Stimulated activated CD8-positive, alpha-beta memory T cell treated with anti-CD3 and anti-CD28 coated beads, Interleukin-7, amount 100 ng/mL, for 24 hours (primary cell): Measurements from ENCODE around the gene HAUS8.
"Not testable (repeated sequence)": the region's sequence is repeated elsewhere in the genome, so short reads cannot be mapped to it uniquely, and the experiment has no call there.

Experiments
- DNase-seq: peaks from one replicate; pipeline ENCODE4 v3.0.0-alpha.2; 2020; ENCODE audit warnings: low read depth

Gene HAUS8

GRCh38 chr19:17035842-17036424, 39.3 kb downstream of the HAUS8 start:
- no peak for DNase-seq

- no peak for DNase-seq
Observed at GRCh38 chr19:17031741-17032140, 43.5 kb downstream of the HAUS8 start.

- no peak for DNase-seq
Observed at GRCh38 chr19:17027535-17027975, 47.7 kb downstream of the HAUS8 start.

GRCh38 chr19:17026706-17027534, 48.3 kb downstream of the HAUS8 start, which contains the start of gene CPAMD8:
Gene CPAMD8 (minus strand): TSS chr19:17026810. CDS start chr19:17026642, 168 bp downstream.
- DNase-seq = no peak

- DNase-seq = no peak
Observed at GRCh38 chr19:17025991-17026658, 49.1 kb downstream of the HAUS8 start.

- no peak for DNase-seq
Observed at GRCh38 chr19:17025361-17025760, 49.9 kb downstream of the HAUS8 start.

- not testable (repeated sequence) for DNase-seq
Observed at GRCh38 chr19:17024941-17025340, 50.3 kb downstream of the HAUS8 start.

GRCh38 chr19:17023805-17024204, 51.4 kb downstream of the HAUS8 start:
- no peak for DNase-seq

- no peak for DNase-seq
Observed at GRCh38 chr19:17022738-17023137, 52.5 kb downstream of the HAUS8 start.

GRCh38 chr19:17021793-17022590, 53.3 kb downstream of the HAUS8 start:
- no peak for DNase-seq

- DNase-seq = no peak
Observed at GRCh38 chr19:17021328-17021727, 53.9 kb downstream of the HAUS8 start.

- DNase-seq = no peak
Observed at GRCh38 chr19:17020823-17021222, 54.4 kb downstream of the HAUS8 start.

GRCh38 chr19:17020385-17020784, 54.9 kb downstream of the HAUS8 start:
- DNase-seq = no peak

- not testable (repeated sequence) for DNase-seq
Observed at GRCh38 chr19:17014212-17014861, 60.9 kb downstream of the HAUS8 start.

GRCh38 chr19:17011485-17011884, 63.8 kb downstream of the HAUS8 start:
- no peak for DNase-seq

GRCh38 chr19:17006579-17006978, 68.7 kb downstream of the HAUS8 start:
- DNase-seq = no peak

- no peak for DNase-seq
Observed at GRCh38 chr19:17005000-17005399, 70.3 kb downstream of the HAUS8 start.

- DNase-seq = no peak
Observed at GRCh38 chr19:17004386-17004785, 70.9 kb downstream of the HAUS8 start.

- DNase-seq = no peak
Observed at GRCh38 chr19:17002455-17002854, 72.8 kb downstream of the HAUS8 start.

GRCh38 chr19:17001603-17002183, 73.6 kb downstream of the HAUS8 start:
- DNase-seq = peak; percentile 18
